ENCODE data around the gene SIX6.

The SIX6 gene

GRCh38 chr14:60544659-60545058 is 35.7 kb downstream of the SIX6 start:
- no peaks in the 10 kb centered on the region for H3K9me2 ChIP-seq (replicated peaks; ENCODE audit: insufficient read depth, low read length)

DNA sequence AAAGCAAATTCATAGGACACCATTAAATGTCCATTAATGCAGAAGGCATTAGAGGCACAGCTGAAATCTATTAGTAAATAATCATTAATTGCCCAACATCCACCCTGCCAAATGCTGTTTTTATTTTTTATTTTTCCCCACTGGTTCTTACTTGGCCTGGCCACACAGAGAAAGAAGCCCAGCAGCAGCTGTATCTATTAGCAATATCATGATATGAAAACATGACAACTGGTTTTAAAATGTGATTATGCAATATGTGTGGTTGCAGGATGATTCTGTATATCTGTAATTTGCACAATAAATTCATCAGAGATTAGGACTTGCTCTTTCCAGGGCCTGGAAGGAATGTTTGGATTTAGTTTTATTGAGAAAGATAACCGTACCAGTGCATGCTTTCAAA is 44.9 kb downstream of the SIX6 start:
- Histone ChIP-seq H3K27ac (ENCODE audit: low read length) (no peak overlapping the region), H3K36me3 (replicated peaks; ENCODE audit: insufficient read depth, low read length) (no peaks in the 10 kb centered on the region), H3F3A (ENCODE audit: insufficient read depth, low read length) (no peaks in the 10 kb centered on the region), H3K27me3 (replicated peaks; ENCODE audit: insufficient read depth, low read length) (no peaks in the 10 kb centered on the region), H3K9me3 (replicated peaks; ENCODE audit: insufficient read depth, low read length) (no peaks in the 10 kb centered on the region), H3K9ac (ENCODE audit: low read length) (no peak overlapping the region), H3K9me2 (replicated peaks; ENCODE audit: insufficient read depth, low read length) (no peaks in the 10 kb centered on the region), H4K20me1 (ENCODE audit: insufficient read depth, low read length) (no peaks in the 10 kb centered on the region), H2AFZ (ENCODE audit: low read length) (no peak overlapping the region), H3K4me2 (ENCODE audit: low read depth, low read length) (no peak overlapping the region), H3K4me3 (ENCODE audit: low read length) (no peak overlapping the region), H3K79me2 (ENCODE audit: low read length) (no peaks in the 10 kb centered on the region), H3K4me1 (ENCODE audit: low read length) (no peaks in the 10 kb centered on the region)
- TF ChIP-seq EZH2 (optimal IDR thresholded peaks at IDR 0.05; ENCODE audit: low read depth, low read length), result no peak
- no peak for TF ChIP-seq EZH2phosphoT487 (IDR thresholded peaks at IDR 0.05; ENCODE audit: low read length)
- TF ChIP-seq, protein P1, sequence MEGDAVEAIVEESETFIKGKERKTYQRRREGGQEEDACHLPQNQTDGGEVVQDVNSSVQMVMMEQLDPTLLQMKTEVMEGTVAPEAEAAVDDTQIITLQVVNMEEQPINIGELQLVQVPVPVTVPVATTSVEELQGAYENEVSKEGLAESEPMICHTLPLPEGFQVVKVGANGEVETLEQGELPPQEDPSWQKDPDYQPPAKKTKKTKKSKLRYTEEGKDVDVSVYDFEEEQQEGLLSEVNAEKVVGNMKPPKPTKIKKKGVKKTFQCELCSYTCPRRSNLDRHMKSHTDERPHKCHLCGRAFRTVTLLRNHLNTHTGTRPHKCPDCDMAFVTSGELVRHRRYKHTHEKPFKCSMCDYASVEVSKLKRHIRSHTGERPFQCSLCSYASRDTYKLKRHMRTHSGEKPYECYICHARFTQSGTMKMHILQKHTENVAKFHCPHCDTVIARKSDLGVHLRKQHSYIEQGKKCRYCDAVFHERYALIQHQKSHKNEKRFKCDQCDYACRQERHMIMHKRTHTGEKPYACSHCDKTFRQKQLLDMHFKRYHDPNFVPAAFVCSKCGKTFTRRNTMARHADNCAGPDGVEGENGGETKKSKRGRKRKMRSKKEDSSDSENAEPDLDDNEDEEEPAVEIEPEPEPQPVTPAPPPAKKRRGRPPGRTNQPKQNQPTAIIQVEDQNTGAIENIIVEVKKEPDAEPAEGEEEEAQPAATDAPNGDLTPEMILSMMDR (IDR thresholded peaks at IDR 0.05; ENCODE audit: low read length), result no peak
- no peak for DNase-seq

More at GRCh38 chr14:60544659-60545058, 35.7 kb downstream of the SIX6 start:
- Histone ChIP-seq H3K36me3 (replicated peaks; ENCODE audit: insufficient read depth, low read length) (no peaks in the 10 kb centered on the region), H3K4me1 (ENCODE audit: low read length) (no peaks in the 10 kb centered on the region), H2AFZ (ENCODE audit: low read length) (no peak overlapping the region), H3K79me2 (ENCODE audit: low read length) (no peaks in the 10 kb centered on the region), H3K27me3 (replicated peaks; ENCODE audit: insufficient read depth, low read length) (no peaks in the 10 kb centered on the region), H3K4me2 (ENCODE audit: low read depth, low read length) (no peak overlapping the region), H3K4me3 (ENCODE audit: low read length) (no peak overlapping the region), H3F3A (ENCODE audit: insufficient read depth, low read length) (no peaks in the 10 kb centered on the region), H3K9me3 (replicated peaks; ENCODE audit: insufficient read depth, low read length) (no peaks in the 10 kb centered on the region), H4K20me1 (ENCODE audit: insufficient read depth, low read length) (no peaks in the 10 kb centered on the region), H3K27ac (ENCODE audit: low read length) (no peak overlapping the region), H3K9ac (ENCODE audit: low read length) (no peak overlapping the region)
- no peak for DNase-seq
- no peak for TF ChIP-seq EZH2phosphoT487 (IDR thresholded peaks at IDR 0.05; ENCODE audit: low read length)
- TF ChIP-seq, protein P1 (IDR thresholded peaks at IDR 0.05; ENCODE audit: low read length), result no peak
- no peak for TF ChIP-seq EZH2 (optimal IDR thresholded peaks at IDR 0.05; ENCODE audit: low read depth, low read length)

GRCh38 chr14:60561845-60562746 is 53.1 kb downstream of the SIX6 start:
- no peaks in the 10 kb centered on the region for H4K20me1 ChIP-seq (ENCODE audit: insufficient read depth, low read length)
- no peak overlapping the region for H3K4me2 ChIP-seq (ENCODE audit: low read depth, low read length)
- H3K27me3 ChIP-seq (replicated peaks; ENCODE audit: insufficient read depth, low read length), result no peaks in the 10 kb centered on the region
- no peaks in the 10 kb centered on the region for H3K36me3 ChIP-seq (replicated peaks; ENCODE audit: insufficient read depth, low read length)
- TF ChIP-seq, protein P1 (IDR thresholded peaks at IDR 0.05; ENCODE audit: low read length), result peak; percentile 50
- TF ChIP-seq EZH2 (optimal IDR thresholded peaks at IDR 0.05; ENCODE audit: low read depth, low read length), result no peak
- H3K9ac ChIP-seq (ENCODE audit: low read length), result no peak overlapping the region
- no peaks in the 10 kb centered on the region for H3F3A ChIP-seq (ENCODE audit: insufficient read depth, low read length)
- H3K27ac ChIP-seq (ENCODE audit: low read length), result no peak overlapping the region
- peak; percentile 34 for DNase-seq
- H3K4me1 ChIP-seq (ENCODE audit: low read length), result no peaks in the 10 kb centered on the region
- no peaks in the 10 kb centered on the region for H3K9me3 ChIP-seq (replicated peaks; ENCODE audit: insufficient read depth, low read length)
- no peaks in the 10 kb centered on the region for H3K79me2 ChIP-seq (ENCODE audit: low read length)
- H2AFZ ChIP-seq (ENCODE audit: low read length), result no peak overlapping the region
- H3K9me2 ChIP-seq (replicated peaks; ENCODE audit: insufficient read depth, low read length), result no peaks in the 10 kb centered on the region
- H3K4me3 ChIP-seq (ENCODE audit: low read length), result no peak overlapping the region

All from MM.1S (cell line).